Measurements from ENCODE around the gene MRFAP1L1. TPM values are rescaled to one million over a fixed set of nuclear protein-coding genes. Genes with fewer than 3 reads are reported as not detected.
"Not testable (repeated sequence)": the region's sequence is repeated elsewhere in the genome, so short reads cannot be mapped to it uniquely, and the experiment has no call there.

Gene MRFAP1L1
- total RNA-seq, 1 donor from 2014 or later = 100 TPM

DNA sequence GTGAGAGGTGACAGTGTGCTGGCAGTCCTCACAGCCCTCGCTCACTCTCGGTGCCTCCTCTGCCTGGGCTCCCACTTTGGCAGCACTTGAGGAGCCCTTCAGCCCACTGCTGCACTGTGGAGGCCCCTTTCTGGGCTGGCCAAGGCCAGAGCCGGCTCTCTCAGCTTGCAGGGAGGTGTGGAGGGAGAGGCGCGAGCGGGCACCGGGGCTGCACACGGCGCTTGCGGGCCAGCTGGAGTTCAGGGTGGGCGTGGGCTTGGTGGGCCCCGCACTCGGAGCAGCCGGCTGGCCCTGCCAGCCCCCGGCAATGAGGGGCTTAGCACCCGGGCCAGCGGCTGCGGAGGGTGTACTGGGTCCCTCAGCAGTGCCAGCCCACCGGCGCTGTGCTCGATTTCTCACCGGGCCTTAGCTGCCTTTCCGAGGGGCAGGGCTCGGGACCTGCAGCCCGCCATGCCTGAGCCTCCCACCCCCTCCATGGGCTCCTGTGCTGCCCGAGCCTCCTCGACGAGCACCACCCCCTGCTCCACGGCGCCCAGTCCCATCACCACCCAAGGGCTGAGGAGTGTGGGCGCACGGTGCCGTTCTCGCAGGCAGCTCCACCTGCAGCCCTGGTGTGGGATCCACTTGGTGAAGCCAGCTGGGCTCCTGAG lies 37.0 kb downstream of the MRFAP1L1 start:
- not testable (repeated sequence) for DNase-seq (ENCODE audit: low spot score in 2 of 2); FAIRE-seq

DNA sequence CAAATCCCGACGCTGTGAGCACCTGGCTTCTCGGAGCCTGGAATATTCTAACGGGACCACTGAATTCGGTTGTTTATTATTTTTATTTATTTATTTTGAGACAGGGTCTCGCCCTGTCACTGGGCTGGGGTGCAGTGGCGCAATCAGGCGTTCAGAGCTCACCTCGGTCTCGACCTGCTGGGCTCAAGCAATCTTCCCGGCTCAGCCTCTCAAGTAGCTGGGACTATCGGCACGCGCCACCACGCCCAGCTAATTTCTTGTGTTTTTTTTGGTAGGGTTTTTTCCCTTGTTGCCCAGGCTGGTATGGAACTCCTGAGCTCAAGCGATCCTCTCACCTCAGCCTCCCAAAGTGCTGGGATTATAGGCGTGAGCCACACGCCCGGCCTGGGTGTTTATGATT lies 37.5 kb downstream of the MRFAP1L1 start:
- FAIRE-seq = no peak
- no peak for DNase-seq (ENCODE audit: low spot score in 2 of 2)

DNA sequence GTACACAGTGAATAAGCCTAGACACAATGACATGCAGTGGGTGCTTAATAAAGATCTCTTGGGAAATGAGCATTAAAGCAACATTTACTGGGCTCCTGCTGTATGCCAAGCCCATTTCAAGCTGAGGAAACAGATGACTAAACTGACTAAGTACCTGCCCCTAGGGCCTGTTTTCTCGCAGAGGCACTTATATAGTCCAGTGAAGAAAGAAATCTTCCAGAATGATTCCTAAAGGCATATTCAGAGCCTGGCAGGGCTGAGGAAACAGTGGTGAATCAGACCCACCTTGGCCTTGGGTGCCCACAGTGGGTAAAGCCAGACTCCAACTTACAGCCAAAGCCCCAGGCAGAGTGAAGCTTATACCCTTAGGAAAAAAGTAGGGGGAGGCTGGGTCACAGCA lies 38.0 kb downstream of the MRFAP1L1 start:
- DNase-seq (ENCODE audit: low spot score in 2 of 2) (no peak), FAIRE-seq (no peak)

DNA sequence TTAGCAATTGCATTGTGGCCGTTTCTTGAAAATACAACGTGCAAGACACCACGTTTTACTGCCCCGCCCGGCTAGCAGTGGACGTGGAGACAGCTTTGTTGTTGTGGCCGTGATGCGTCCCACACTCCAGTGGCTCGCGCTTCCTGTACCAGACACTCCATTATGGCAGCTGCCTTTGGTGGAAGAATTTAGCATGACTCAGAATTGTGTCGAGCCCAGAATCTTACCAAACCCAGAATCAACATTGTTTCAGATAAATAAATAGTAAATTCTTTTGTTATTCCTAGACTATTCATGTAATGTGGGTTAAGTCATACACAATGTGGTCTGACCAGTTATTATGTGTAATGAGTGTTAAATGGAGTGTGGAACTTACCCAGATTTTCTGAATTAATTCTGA lies 41.3 kb downstream of the MRFAP1L1 start:
- no peak for FAIRE-seq

DNA sequence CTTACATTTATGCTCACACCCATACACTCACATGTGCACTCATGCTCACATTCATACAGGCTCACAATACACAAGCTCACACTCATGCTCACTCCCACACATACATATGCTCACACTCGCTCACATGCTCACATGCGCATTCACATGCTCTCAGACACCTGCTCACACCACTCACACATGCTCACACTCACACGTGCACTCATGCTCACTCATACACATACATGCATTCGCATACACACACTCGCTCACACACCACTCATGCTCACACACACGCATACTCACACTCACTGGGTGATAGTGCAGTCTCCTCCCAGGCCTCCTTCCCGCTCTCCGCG lies 44.4 kb downstream of the MRFAP1L1 start:
- no peak for DNase-seq (ENCODE audit: low spot score in 2 of 2)
- FAIRE-seq = no peak

More for the DNA sequence above, 41.3 kb downstream of the MRFAP1L1 start:
- DNase-seq (ENCODE audit: low spot score in 2 of 2) = no peak

DNA sequence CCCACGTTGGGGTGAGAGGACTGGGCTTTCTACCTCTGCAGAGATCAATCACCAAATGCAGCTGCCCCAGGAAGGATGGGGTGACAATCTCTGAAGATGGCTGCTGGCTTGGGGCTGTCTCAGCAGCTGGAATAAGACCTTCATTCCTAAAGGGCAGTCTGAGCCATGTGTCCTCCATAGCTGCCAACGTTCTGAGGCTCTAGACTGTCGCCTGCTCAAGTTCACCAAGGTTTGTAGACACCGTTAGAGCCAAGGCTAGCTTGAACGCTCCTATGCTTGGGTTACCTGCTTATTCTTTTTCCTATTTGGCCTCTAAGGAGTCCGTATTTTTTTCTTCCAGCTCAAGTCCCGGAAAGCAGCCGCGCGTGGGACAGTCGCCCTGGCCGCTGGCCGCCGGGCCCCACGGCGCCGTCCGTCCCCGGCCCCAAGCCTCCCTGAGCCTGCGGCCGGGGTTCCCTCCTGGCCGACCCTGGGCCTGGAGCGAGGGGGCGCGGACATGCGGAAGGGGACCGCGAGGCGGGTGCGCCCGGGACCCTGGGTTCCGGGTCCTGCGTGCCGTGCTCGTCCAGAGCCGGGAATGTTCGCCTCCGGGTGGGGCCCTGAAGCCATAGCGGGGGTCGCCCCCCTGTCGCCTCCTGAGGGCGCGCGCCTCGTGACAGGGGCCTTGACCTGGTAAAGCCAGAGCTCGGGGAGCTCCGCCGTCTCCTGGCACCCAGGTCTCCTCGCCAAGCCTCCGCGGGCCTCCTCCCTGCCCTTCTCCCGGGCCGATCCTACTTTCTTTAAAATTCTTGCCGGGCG lies 45.9 kb downstream of the MRFAP1L1 start:
- DNase-seq (ENCODE audit: low spot score in 2 of 2) = no peak
- no peak for FAIRE-seq

DNA sequence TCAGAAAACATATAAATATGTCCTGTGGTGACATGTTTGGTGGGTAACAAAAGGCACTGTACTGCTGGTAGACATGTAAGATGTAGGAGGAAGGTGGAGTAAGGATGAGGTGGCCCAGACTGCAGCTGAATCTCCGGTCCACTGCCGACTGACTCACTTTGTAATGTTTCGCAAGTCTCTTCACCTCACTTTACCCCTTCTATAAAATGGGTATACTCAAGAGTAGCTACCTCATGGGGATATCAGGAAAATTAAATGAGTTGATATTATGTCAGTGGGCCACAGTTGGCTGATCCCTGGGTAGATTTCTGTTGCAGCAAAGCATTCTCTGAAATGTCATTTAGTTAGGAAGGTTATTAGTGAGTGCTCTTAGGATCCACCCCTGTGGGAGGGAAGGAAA lies 47.1 kb downstream of the MRFAP1L1 start:
- DNase-seq (ENCODE audit: low spot score in 2 of 2) (no peak), FAIRE-seq (no peak)

DNA sequence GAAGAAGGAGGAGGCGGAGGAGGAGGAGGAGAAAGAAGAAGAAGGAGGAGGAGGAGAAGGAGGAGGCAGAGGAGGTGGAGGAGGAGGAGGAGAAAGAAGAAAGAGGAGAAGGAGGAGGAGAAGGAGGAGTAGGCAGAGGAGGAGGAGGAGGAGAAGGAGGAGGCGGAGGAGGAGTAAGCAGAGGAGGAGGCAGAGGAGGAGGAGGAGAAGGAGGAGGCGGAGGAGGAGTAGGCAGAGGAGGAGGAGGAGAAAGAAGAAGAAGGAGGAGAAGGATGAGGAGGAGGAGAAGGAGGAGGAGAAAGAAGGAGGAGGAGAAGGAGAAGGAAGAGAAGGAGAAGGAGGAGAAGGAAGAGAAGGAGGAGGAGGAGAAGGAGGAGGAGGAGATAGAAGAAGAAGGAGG lies 49.2 kb downstream of the MRFAP1L1 start:
- no peak for FAIRE-seq

DNA sequence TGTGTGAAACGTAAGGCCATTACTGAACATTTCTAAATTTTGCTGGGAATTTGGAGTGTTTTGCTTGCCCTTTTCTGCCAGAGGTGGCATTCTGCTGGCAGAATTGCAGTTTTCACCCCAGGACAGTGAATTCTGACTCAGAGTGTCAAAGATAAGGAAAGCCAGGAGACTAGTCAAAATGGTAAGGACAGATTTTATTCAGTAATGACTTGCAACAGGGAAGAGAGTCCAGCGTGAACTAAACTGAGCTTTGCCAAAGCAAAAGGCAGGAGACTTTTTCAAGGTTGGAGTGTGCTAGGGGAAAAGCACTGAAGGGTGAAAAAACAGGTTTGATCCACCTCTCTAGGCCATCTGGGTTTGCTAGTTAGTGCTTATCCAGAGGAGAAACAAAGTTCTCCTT lies 49.8 kb downstream of the MRFAP1L1 start:
- no peak for FAIRE-seq

More for the DNA sequence above, 49.2 kb downstream of the MRFAP1L1 start:
- no peak for DNase-seq (ENCODE audit: low spot score in 2 of 2)

DNA sequence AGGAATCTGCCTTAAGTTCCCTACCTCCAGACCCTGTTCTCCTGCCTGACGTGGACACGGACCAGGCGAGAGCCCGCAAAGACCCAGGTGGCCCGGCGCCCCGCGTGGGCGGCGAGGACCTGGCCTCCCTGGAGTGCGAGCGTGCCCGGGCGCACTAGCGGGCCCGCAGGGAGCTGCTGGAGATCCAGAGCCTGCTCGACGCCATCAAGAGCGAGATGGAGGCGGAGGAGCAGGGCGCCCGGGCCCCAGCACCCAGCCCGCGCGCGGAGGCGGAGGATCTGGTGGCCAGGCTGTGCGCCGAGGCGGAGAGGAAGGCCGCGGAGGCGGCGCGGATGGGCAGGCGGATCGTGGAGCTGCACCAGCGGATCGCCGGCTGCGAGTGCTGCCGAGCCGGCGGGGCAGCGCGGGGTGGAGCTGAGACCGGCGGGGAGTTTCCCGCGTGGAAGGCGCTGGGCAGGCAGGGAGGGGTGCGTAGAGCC lies 51.0 kb downstream of the MRFAP1L1 start:
- peak in 1 of 2 donors; percentile 60 for DNase-seq (ENCODE audit: low spot score in 2 of 2)

More for the DNA sequence above, 49.8 kb downstream of the MRFAP1L1 start:
- no peak for DNase-seq (ENCODE audit: low spot score in 2 of 2)

DNA sequence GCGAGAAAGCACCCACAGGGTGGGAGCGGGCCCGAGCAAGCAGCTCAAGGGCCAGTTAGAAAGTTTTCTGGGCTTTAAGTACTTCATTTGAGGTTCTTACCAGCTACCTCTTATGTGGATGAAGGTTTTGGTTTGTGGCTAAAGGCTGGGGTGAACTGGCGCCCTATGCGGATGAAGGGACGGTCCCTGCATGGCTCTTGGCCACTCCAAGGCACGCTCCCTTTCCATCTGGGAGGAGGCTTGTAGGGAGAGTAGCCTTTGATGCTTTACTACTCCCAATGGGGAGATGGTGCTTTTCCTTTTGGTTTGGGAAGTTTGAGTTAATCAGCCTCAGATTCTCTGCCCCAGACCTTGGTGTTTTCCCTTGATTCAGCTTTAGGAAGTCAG lies 51.5 kb downstream of the MRFAP1L1 start:
- no peak for FAIRE-seq
- DNase-seq (ENCODE audit: low spot score in 2 of 2) = no peak

More for the DNA sequence above, 51.0 kb downstream of the MRFAP1L1 start:
- no peak for FAIRE-seq

Other genes starting within 250 kb of the MRFAP1L1 start
- 46.9 TPM for gene PPP2R2C, start 237.3 kb downstream of the MRFAP1L1 start, total RNA-seq
- gene MAN2B2, start 134.7 kb downstream of the MRFAP1L1 start, total RNA-seq = 7.3 TPM
- 83.2 TPM for gene MRFAP1, start 69.2 kb downstream of the MRFAP1L1 start, total RNA-seq
- gene S100P, start 16.0 kb downstream of the MRFAP1L1 start, total RNA-seq = 0.41 TPM
- 10.2 TPM for gene BLOC1S4, start 6.3 kb upstream of the MRFAP1L1 start, total RNA-seq
- gene KIAA0232, start 72.9 kb upstream of the MRFAP1L1 start, total RNA-seq = 44.4 TPM
- gene TBC1D14, start 200.0 kb upstream of the MRFAP1L1 start, total RNA-seq = 207 TPM

All from frontal cortex (tissue), 4 donors.